Adipocyte (in vitro differentiated cells): Measurements from ENCODE around the gene SELENBP1.

Experiments used
- DNase-seq: peaks from one replicate; pipeline ENCODE4 v3.0.0-alpha.2; 2015; ENCODE audit warnings: low read depth
- H3K27me3 ChIP-seq: replicated peaks from 2 replicates; pipeline ENCODE4 v1.7.0; 2013; ENCODE audit warnings: mild to moderate bottlenecking, low read length, moderate library complexity; ENCODE audit not compliant: control insufficient read depth, insufficient read depth
- H3K36me3 ChIP-seq: 2 replicates; pipeline ENCODE4 v1.7.0; 2013; ENCODE audit warnings: low read length, mild to moderate bottlenecking, moderate library complexity; ENCODE audit not compliant: control insufficient read depth, insufficient read depth, severe bottlenecking
- H3K4me1 ChIP-seq: 2 replicates; pipeline ENCODE4 v1.7.0; 2013; ENCODE audit warnings: mild to moderate bottlenecking, low read length, moderate library complexity; ENCODE audit not compliant: control insufficient read depth, insufficient read depth
- H3K4me3 ChIP-seq: 2 replicates; pipeline ENCODE4 v1.7.0; 2013; ENCODE audit warnings: mild to moderate bottlenecking, low read length, moderate library complexity
- H3K9ac ChIP-seq: 2 replicates; pipeline ENCODE4 v1.7.0; 2013; ENCODE audit warnings: mild to moderate bottlenecking, low read length, moderate library complexity
- H3K9me3 ChIP-seq: 2 replicates; pipeline ENCODE4 v1.7.0; 2013; ENCODE audit warnings: mild to moderate bottlenecking, low read length, moderate library complexity; ENCODE audit not compliant: control insufficient read depth

The SELENBP1 gene

DNA sequence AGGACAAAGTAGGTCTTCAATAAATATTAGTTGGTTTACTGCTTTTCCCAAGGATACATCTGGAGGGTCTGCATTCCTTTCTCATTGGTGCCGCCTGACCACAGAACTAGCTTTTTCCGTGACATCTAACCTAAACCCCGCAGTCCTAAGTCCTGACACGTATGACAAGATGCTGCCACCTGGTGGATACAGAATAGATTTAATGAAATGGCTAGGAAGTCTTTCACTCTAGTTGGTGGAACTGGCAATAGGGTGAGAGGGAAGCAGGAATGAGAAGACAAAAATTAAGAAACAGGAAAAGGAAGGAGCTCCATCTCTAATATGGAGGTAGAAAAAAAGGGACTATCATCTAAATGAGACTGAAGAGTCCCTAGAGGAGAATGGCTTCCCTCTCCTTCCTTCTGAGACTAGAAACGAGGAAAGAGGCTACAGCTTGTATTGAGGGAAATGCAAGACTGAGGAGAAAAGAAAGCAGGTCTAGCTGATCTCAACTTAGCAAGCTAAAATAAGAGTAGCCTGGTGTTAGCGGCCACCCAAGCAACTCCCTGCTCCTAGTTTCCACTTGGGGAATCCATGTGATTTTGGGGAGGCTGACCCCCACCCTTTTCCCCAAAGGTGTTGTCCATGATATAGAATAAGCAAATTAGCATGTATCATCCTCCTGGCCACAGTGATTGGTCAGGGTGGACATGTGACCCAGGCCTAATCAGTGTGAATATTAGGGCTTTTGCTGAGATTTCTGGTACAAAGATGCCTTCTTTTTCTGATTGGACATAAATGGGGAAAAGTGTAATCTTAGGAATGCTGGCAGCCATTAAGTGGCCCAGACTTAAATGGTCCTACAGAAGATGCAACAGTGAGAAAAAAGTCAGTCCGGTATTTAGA, 31.4 kb downstream of the SELENBP1 start:
- peaks cover 8% of the 10 kb centered on the region for H3K4me1 ChIP-seq
- peak overlapping the region; percentile 49 for H3K9ac ChIP-seq
- H3K9me3 ChIP-seq = no peaks in the 10 kb centered on the region
- no peaks in the 10 kb centered on the region for H3K27me3 ChIP-seq
- H3K36me3 ChIP-seq = peaks cover 19% of the 10 kb centered on the region
- DNase-seq = peak; percentile 97
- H3K4me3 ChIP-seq = no peak overlapping the region

- Histone ChIP-seq H3K4me1 (peaks cover 3% of the 10 kb centered on the region), H3K27me3 (no peaks in the 10 kb centered on the region), H3K4me3 (no peak overlapping the region), H3K36me3 (no peaks in the 10 kb centered on the region), H3K9me3 (no peaks in the 10 kb centered on the region), H3K9ac (no peak overlapping the region)
- no peak for DNase-seq
Measured at GRCh38 chr1:151336556-151336955, 35.9 kb downstream of the SELENBP1 start.

DNA sequence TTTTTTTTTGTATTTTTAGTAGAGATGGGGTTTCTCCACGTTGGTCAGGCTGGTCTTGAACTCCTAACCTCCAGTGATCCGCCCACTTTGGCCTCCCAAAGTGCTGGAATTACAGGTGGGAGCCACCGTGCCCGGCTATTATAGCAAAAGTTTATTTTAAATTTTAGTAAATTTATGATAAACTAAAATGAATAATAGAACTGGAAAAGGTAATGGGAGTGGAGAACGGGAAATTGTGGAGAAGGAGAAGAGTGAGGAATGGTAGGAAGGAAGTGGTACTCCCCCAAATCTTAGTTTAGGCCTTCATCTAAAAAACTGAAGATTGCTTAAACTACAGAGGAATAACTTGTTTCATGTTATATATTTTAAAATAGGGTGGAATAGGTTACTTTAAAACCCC, 37.7 kb downstream of the SELENBP1 start:
- Histone ChIP-seq H3K4me1 (no peaks in the 10 kb centered on the region), H3K4me3 (no peak overlapping the region), H3K27me3 (no peaks in the 10 kb centered on the region), H3K9ac (no peak overlapping the region), H3K9me3 (no peaks in the 10 kb centered on the region), H3K36me3 (no peaks in the 10 kb centered on the region)
- DNase-seq = no peak

GRCh38 chr1:151327903-151328674, 44.4 kb downstream of the SELENBP1 start:
- Histone ChIP-seq H3K9ac (peak overlapping the region; percentile 89), H3K27me3 (no peaks in the 10 kb centered on the region), H3K4me3 (peak overlapping the region; percentile 87), H3K4me1 (peaks cover 33% of the 10 kb centered on the region), H3K9me3 (no peaks in the 10 kb centered on the region), H3K36me3 (peaks cover 18% of the 10 kb centered on the region)
- no peak for DNase-seq

GRCh38 chr1:151327223-151327902, 45.1 kb downstream of the SELENBP1 start, which contains the start of gene PI4KB:
Gene PI4KB, minus strand, starts transcription at chr1:151327416. Its CDS starts 10,935 bp downstream, at chr1:151316481.
- Histone ChIP-seq H3K9me3 (no peaks in the 10 kb centered on the region), H3K9ac (peak within 1 kb of the TSS; percentile 89), H3K4me1 (peaks cover 33% of the 10 kb centered on the region), H3K4me3 (peak within 1 kb of the TSS; percentile 87), H3K36me3 (peaks cover 25% of the 10 kb centered on the region), H3K27me3 (no peaks in the 10 kb centered on the region)
- peak; percentile 99 for DNase-seq

DNA sequence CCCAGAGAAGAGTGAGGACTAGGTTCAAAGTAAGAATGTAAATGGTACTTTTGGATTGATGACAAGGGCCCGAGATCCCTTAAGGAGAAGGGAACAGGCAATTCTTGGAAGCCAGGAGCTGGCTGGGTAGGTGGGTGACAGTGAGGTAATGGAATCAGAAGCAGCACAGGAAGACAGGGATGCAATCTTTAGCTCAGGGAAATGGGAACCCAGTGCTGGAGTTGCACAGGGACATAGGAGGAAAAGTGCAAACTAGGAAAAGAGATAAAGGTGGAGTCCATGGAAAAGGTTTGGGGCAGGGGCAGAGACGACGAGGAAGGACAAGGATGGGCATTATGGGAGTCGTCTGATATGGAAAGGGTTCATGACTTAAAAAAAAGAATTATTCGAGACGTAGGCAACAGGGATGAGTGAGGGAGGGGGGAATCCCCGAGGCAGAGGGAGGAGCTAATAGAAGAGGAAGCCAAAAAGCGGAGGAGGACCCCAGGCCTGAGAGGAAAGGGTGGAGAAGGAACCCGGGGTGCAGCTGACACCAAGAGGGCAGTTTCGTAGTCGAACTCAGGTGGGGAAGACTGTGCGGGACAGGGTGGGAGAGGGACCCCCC, 45.8 kb downstream of the SELENBP1 start:
- Histone ChIP-seq H3K9me3 (no peaks in the 10 kb centered on the region), H3K4me3 (peak overlapping the region; percentile 87), H3K36me3 (peaks cover 30% of the 10 kb centered on the region), H3K9ac (peak overlapping the region; percentile 89), H3K4me1 (peaks cover 33% of the 10 kb centered on the region), H3K27me3 (no peaks in the 10 kb centered on the region)
- peak; percentile 77 for DNase-seq

DNA sequence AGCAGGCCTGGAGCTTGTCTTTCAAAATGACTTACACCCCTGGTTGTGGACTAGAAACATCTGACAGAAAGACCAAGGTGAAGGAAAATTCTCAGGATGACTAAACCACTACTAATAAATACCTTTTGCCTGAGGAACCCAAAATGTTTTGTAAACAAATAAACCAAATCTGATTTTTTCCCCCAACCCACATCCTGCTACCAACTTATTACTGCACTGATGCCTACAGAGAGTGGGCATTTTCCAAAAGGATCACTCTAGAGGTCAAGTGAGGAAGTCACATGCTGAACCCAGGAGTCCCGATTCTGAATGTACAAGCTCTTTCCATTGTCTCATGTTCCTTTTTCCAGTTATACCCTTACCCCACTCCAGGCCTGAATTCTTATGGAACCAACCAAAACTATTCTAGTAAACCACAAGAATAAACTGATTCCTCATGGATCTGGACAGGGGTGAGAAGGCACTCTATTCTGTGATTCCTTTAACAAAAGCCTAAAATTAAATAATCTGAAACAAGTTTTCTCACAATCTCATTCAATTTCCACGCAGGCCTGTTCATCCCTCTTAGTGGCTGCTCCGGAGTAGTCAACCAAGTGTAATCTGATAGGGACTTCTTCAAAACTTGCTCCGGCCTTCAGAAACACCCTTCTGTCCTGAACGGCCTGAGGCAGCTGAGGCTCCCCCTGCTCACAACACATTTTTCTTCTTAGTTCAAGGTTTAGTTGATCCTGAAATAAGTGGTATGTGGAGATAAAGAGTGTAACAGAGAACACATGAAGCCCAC, 46.7 kb downstream of the SELENBP1 start:
- H3K9me3 ChIP-seq = no peaks in the 10 kb centered on the region
- H3K4me3 ChIP-seq = peak overlapping the region; percentile 87
- peaks cover 33% of the 10 kb centered on the region for H3K36me3 ChIP-seq
- peak; percentile 74 for DNase-seq
- H3K27me3 ChIP-seq = no peaks in the 10 kb centered on the region
- peaks cover 33% of the 10 kb centered on the region for H3K4me1 ChIP-seq
- H3K9ac ChIP-seq = peak overlapping the region; percentile 89

GRCh38 chr1:151325231-151325630, 47.3 kb downstream of the SELENBP1 start:
- Histone ChIP-seq H3K27me3 (no peaks in the 10 kb centered on the region), H3K4me3 (peak overlapping the region; percentile 87), H3K36me3 (peaks cover 39% of the 10 kb centered on the region), H3K4me1 (peaks cover 33% of the 10 kb centered on the region), H3K9me3 (no peaks in the 10 kb centered on the region), H3K9ac (peak overlapping the region; percentile 89)
- DNase-seq = no peak

DNA sequence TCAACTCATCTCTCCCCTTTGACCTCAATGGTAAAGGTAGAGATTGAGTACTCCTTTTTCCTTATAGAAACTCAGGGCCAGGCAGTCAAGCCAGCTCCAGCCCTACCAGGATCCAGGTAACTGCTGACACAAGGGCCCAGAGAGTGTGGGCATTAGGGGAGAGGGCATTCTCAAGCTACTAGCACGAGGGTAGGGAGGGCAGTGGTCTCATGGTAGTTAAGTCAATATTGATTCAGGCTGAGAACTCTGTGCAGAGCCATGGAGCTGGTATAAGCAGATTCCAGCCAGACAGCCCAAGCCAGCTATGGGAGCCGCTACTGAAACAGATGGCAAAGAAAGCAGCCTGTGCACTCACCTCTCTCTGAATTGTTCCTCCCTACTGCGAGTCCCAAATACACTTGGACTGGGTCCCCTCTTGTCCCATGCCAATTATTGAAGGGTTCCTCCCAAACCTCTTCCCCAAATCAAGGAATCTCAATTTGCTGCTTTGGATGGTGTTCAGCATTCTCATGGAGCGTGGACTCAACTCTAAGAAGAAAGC, 48.0 kb downstream of the SELENBP1 start:
- Histone ChIP-seq H3K9ac (no peak overlapping the region), H3K9me3 (no peaks in the 10 kb centered on the region), H3K27me3 (no peaks in the 10 kb centered on the region), H3K4me1 (peaks cover 37% of the 10 kb centered on the region), H3K36me3 (peaks cover 44% of the 10 kb centered on the region), H3K4me3 (no peak overlapping the region)
- no peak for DNase-seq

- Histone ChIP-seq H3K4me1 (peaks cover 27% of the 10 kb centered on the region), H3K36me3 (peaks cover 74% of the 10 kb centered on the region), H3K4me3 (no peak overlapping the region), H3K9ac (no peak overlapping the region), H3K9me3 (no peaks in the 10 kb centered on the region), H3K27me3 (no peaks in the 10 kb centered on the region)
- no peak for DNase-seq
Measured at GRCh38 chr1:151318975-151319374, 53.5 kb downstream of the SELENBP1 start.
